Common myeloid progenitor, CD34-positive (primary cell): Measurements from ENCODE around the gene DAPK1.

Experiments
- CTCF ChIA-PET: fragments of 350-600 bp; sonication (Branson Sonifier 250); formaldehyde crosslinking; loops from one replicate; lab custom pipeline; 2021; ENCODE audit warnings: antibody characterized with exemption; lab: Charles Lee
- POLR2A ChIA-PET: fragments of 350-600 bp; sonication (Branson Sonifier 250); formaldehyde crosslinking; loops from one replicate; lab custom pipeline; 2021; ENCODE audit warnings: antibody characterized with exemption; lab: Charles Lee
- DNase-seq, 3 donors: peaks; one replicate each; pipeline versions ENCODE4 v3.0.0 to v3.0.0-alpha.2; 2013
- H3K27ac ChIP-seq, 2 experiments: 1 replicate in 1 of 2; 2 replicates in 1 of 2; pipeline ENCODE4 v1.7.0; 2013; ENCODE audit warnings: inconsistent platforms in 2 of 2, low read length in 2 of 2, mild to moderate bottlenecking in 2 of 2, low read depth in 1 of 2, moderate library complexity in 1 of 2; ENCODE audit not compliant: severe bottlenecking in 2 of 2, insufficient read depth in 1 of 2, poor library complexity in 1 of 2
- H3K27me3 ChIP-seq, 5 experiments: replicated peaks in 2 of 5; 1 replicate in 3 of 5; 2 replicates in 2 of 5; pipeline versions ENCODE4 v1.6.1 to v1.7.0; 2013; ENCODE audit warnings: low read length in 4 of 5, mild to moderate bottlenecking in 2 of 5, moderate library complexity in 2 of 5, inconsistent platforms in 1 of 5; ENCODE audit not compliant: insufficient read depth in 5 of 5, control insufficient read depth in 4 of 5
- H3K36me3 ChIP-seq, 4 experiments: 1 replicate in 2 of 4; 2 replicates in 2 of 4; pipeline versions ENCODE4 v1.6.1 to v1.7.0; 2013; ENCODE audit warnings: low read length in 3 of 4, control low read depth in 1 of 4, mild to moderate bottlenecking in 1 of 4; ENCODE audit not compliant: control insufficient read depth in 4 of 4, insufficient read depth in 4 of 4
- H3K4me1 ChIP-seq, 4 experiments: 1 replicate in 3 of 4; 2 replicates in 1 of 4; pipeline versions ENCODE4 v1.6.1 to v1.7.1; 2013; ENCODE audit warnings: low read length in 3 of 4, mild to moderate bottlenecking in 3 of 4, control low read depth in 1 of 4, inconsistent platforms in 1 of 4, moderate library complexity in 1 of 4; ENCODE audit not compliant: control insufficient read depth in 4 of 4, insufficient read depth in 4 of 4; ENCODE audit errors: control extremely low read depth in 1 of 4
- H3K4me3 ChIP-seq, 7 experiments: 1 replicate in 4 of 7; 2 replicates in 3 of 7; pipeline versions ENCODE4 v1.5.1 to v1.7.0; 2013; ENCODE audit warnings: mild to moderate bottlenecking in 7 of 7, low read length in 6 of 7, moderate library complexity in 6 of 7, inconsistent platforms in 2 of 7, low read depth in 2 of 7, control low read depth in 1 of 7; ENCODE audit not compliant: insufficient read depth in 4 of 7, control insufficient read depth in 1 of 7; ENCODE audit errors: extremely low read depth in 1 of 7
- H3K9me3 ChIP-seq, 5 experiments: 1 replicate in 4 of 5; 2 replicates in 1 of 5; pipeline versions ENCODE4 v1.6.1 to v1.7.1; 2013; ENCODE audit warnings: low read length in 4 of 5, mild to moderate bottlenecking in 2 of 5, inconsistent platforms in 1 of 5, low read depth in 1 of 5, moderate library complexity in 1 of 5; ENCODE audit not compliant: control insufficient read depth in 4 of 5, insufficient read depth in 2 of 5; ENCODE audit errors: control extremely low read depth in 1 of 5
- WGBS: methylation state at CpG from one replicate; pipeline ENCODE4 v1.1.5; 2013; ENCODE audit not compliant: insufficient coverage; 5-methylcytosine and 5-hydroxymethylcytosine counted together

The DAPK1 gene

GRCh38 chr9:87630266-87630665, 132.6 kb downstream of the DAPK1 start:
- Histone ChIP-seq H3K27me3 (no peaks in the 10 kb centered on the region), H3K27ac (no peak overlapping the region), H3K4me1 (no peaks in the 10 kb centered on the region), H3K36me3 (peaks cover 16 to 76% (median 43%) of the 10 kb centered on the region in 4 experiments), H3K9me3 (peaks cover 0 to 4% (median 2%) of the 10 kb centered on the region in 5 experiments), H3K4me3 (no peak overlapping the region)
- 100% methylated on average over 3 of the region's 3 CpGs for WGBS
- DNase-seq = no peak
- CTCF ChIA-PET = interaction anchor here (1.2 to 1.8 kb wide), 3 partner anchors 28 to 207 kb away, joined by 3 to 4 read pairs (median 3); partner anchors contain the start of gene DAPK1
- POLR2A ChIA-PET = no interaction called here

GRCh38 chr9:87630846-87631245, 133.2 kb downstream of the DAPK1 start:
- H3K4me3 ChIP-seq = no peak overlapping the region
- H3K27ac ChIP-seq = no peak overlapping the region
- ChIA-PET CTCF (interaction anchor here (1.4 to 1.8 kb wide), 2 partner anchors 133 to 208 kb away, joined by 3 to 4 read pairs; partner anchors contain the start of gene DAPK1), POLR2A (no interaction called here)
- H3K36me3 ChIP-seq = peaks cover 14 to 76% (median 44%) of the 10 kb centered on the region in 4 experiments
- no peaks in the 10 kb centered on the region for H3K4me1 ChIP-seq
- no peak for DNase-seq
- peaks cover 0 to 4% (median 2%) of the 10 kb centered on the region in 5 experiments for H3K9me3 ChIP-seq
- WGBS = 93% methylated on average over 3 of the region's 3 CpGs
- H3K27me3 ChIP-seq = no peaks in the 10 kb centered on the region

GRCh38 chr9:87635656-87636501, 138.2 kb downstream of the DAPK1 start:
- peaks cover 17 to 79% (median 46%) of the 10 kb centered on the region in 4 experiments for H3K36me3 ChIP-seq

DNA sequence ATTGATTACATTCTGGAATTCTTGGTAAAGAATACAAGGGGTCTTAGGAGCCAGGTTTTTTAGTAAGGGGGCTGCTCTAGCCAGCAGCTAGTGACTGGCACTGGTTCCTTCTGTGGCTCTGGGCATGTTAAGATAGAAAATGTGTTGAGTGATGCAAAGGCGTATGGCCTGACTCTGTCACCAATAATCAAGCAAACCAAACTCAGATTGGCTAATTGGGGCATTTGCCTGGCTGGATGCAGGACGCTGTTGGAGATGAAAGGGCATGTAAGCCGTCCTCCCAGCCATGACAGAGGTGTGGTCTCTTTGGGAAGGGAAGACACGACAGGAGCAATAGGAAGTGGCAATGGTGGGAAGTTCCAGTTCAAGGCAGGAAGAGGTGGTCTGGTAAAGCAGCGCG, 140.6 kb downstream of the DAPK1 start:
- ChIA-PET CTCF (interaction anchor here (3.2 kb wide), 1 partner anchor 11 kb away, joined by 10 read pairs; no protein-coding TSS in a partner anchor), POLR2A (no interaction called here)
- Histone ChIP-seq H3K4me3 (no peak overlapping the region), H3K27me3 (no peaks in the 10 kb centered on the region), H3K4me1 (peaks cover 0 to 16% (median 9%) of the 10 kb centered on the region in 4 experiments), H3K36me3 (peaks cover 18 to 86% (median 56%) of the 10 kb centered on the region in 4 experiments), H3K27ac (no peak overlapping the region), H3K9me3 (no peaks in the 10 kb centered on the region)
- 93% methylated on average over 3 of the region's 6 CpGs for WGBS
- no peak for DNase-seq

More at GRCh38 chr9:87635656-87636501, 138.2 kb downstream of the DAPK1 start:
- Histone ChIP-seq H3K27me3 (no peaks in the 10 kb centered on the region), H3K9me3 (no peaks in the 10 kb centered on the region), H3K4me1 (peaks cover 0 to 3% (median 1%) of the 10 kb centered on the region in 4 experiments), H3K4me3 (no peak overlapping the region), H3K27ac (no peak overlapping the region)
- WGBS = 92% methylated on average over 6 of the region's 15 CpGs
- POLR2A ChIA-PET = no interaction called here
- CTCF ChIA-PET = interaction anchor here (0.6 kb wide), 1 partner anchor 237 kb away, joined by 3 read pairs; no protein-coding TSS in a partner anchor
- no peak for DNase-seq

DNA sequence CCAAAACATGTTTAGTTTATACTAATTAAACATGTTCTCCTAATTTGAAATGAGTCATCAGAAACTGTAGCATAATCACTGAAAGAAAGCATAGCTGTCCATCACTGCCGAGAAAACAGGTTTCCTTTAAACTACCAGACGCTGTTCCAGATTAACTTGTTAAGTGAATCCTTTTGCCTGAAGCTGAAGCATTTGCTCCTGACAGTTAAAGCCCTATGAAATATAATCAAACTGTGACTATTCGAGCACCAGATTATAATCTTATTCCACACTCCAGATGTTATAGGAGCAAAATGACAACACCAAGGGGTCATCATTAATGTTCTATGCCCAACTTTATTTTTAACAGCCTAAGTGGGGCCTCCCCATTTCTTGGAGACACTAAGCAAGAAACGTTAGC, 142.3 kb downstream of the DAPK1 start:
- Histone ChIP-seq H3K36me3 (peaks cover 18 to 85% (median 52%) of the 10 kb centered on the region in 4 experiments), H3K4me1 (peaks cover 0 to 16% (median 9%) of the 10 kb centered on the region in 4 experiments), H3K4me3 (no peak overlapping the region), H3K27me3 (no peaks in the 10 kb centered on the region), H3K27ac (no peak overlapping the region), H3K9me3 (no peaks in the 10 kb centered on the region)
- CTCF ChIA-PET = interaction anchor here (3.2 kb wide), 1 partner anchor 12 kb away, joined by 10 read pairs; no protein-coding TSS in a partner anchor
- POLR2A ChIA-PET = no interaction called here
- DNase-seq = no peak
- 94% methylated on average over 4 of the region's 4 CpGs for WGBS

GRCh38 chr9:87640385-87640795, 142.7 kb downstream of the DAPK1 start:
- Histone ChIP-seq H3K4me3 (no peak overlapping the region), H3K27me3 (no peaks in the 10 kb centered on the region), H3K36me3 (peaks cover 18 to 83% (median 50%) of the 10 kb centered on the region in 4 experiments), H3K27ac (no peak overlapping the region), H3K9me3 (no peaks in the 10 kb centered on the region), H3K4me1 (peaks cover 0 to 16% (median 9%) of the 10 kb centered on the region in 4 experiments)
- WGBS = 95% methylated on average over 5 of the region's 5 CpGs
- no peak for DNase-seq
- POLR2A ChIA-PET = no interaction called here
- CTCF ChIA-PET = no interaction called here
